ENCODE measurements around the gene CTIF. TPM values are rescaled to one million over a fixed set of nuclear protein-coding genes. Genes with fewer than 3 reads are reported as not detected.

The CTIF gene
- total and polyA plus RNA-seq, 4 donors = 12.2 to 45.7 (median 32.6) TPM

GRCh38 chr18:48739266-48740067 lies 200.6 kb downstream of the CTIF start:
- Histone ChIP-seq H3K36me3 (ENCODE audit: control insufficient read depth in 4 of 4, insufficient read depth in 4 of 4, low read length in 4 of 4) (no peaks in the 10 kb centered on the region), H3K27ac (ENCODE audit: low read depth in 1 of 2, low read length in 1 of 2) (no peak overlapping the region), H3K9ac (ENCODE audit: insufficient read depth in 1 of 2, low read length in 2 of 2) (no peak overlapping the region), H3K4me1 (ENCODE audit: control insufficient read depth in 5 of 5, insufficient read depth in 5 of 5, low read length in 5 of 5) (peaks cover 0 to 23% (median 16%) of the 10 kb centered on the region in 5 donors), H3K27me3 (ENCODE audit: control insufficient read depth in 3 of 3, insufficient read depth in 3 of 3, low read length in 2 of 3) (no peaks in the 10 kb centered on the region), H3K9me3 (ENCODE audit: control insufficient read depth in 4 of 4, insufficient read depth in 3 of 4, low read length in 3 of 4) (no peaks in the 10 kb centered on the region), H3K4me3 (no peak overlapping the region)
- 90 to 98% methylated on average over 16 to 17 of the region's 17 CpGs for WGBS, 2 donors
- DNase-seq (no peak), ATAC-seq (ENCODE audit: insufficient read depth, low FRiP score) (no peak)
- no peak for TF ChIP-seq CTCF (IDR thresholded peaks at IDR 0.05; ENCODE audit: control extremely low read depth, extremely low read depth)

GRCh38 chr18:48740068-48740440 lies 201.2 kb downstream of the CTIF start:
- Histone ChIP-seq H3K27ac (ENCODE audit: low read depth in 1 of 2, low read length in 1 of 2) (no peak overlapping the region), H3K9ac (ENCODE audit: insufficient read depth in 1 of 2, low read length in 2 of 2) (no peak overlapping the region), H3K27me3 (ENCODE audit: control insufficient read depth in 3 of 3, insufficient read depth in 3 of 3, low read length in 2 of 3) (no peaks in the 10 kb centered on the region), H3K4me1 (ENCODE audit: control insufficient read depth in 5 of 5, insufficient read depth in 5 of 5, low read length in 5 of 5) (peaks cover 0 to 23% (median 16%) of the 10 kb centered on the region in 5 donors), H3K4me3 (no peak overlapping the region), H3K9me3 (ENCODE audit: control insufficient read depth in 4 of 4, insufficient read depth in 3 of 4, low read length in 3 of 4) (no peaks in the 10 kb centered on the region), H3K36me3 (ENCODE audit: control insufficient read depth in 4 of 4, insufficient read depth in 4 of 4, low read length in 4 of 4) (no peaks in the 10 kb centered on the region)
- WGBS, 2 donors = 84 to 90% methylated on average over 3 to 4 of the region's 4 CpGs
- no peak for ATAC-seq (ENCODE audit: insufficient read depth, low FRiP score)
- no peak for TF ChIP-seq CTCF (IDR thresholded peaks at IDR 0.05; ENCODE audit: control extremely low read depth, extremely low read depth)
- no peak for DNase-seq

GRCh38 chr18:48740851-48741485 lies 202.1 kb downstream of the CTIF start:
- DNase-seq = no peak
- Histone ChIP-seq H3K4me3 (no peak overlapping the region), H3K4me1 (ENCODE audit: control insufficient read depth in 5 of 5, insufficient read depth in 5 of 5, low read length in 5 of 5) (peaks cover 0 to 23% (median 12%) of the 10 kb centered on the region in 5 donors), H3K9ac (ENCODE audit: insufficient read depth in 1 of 2, low read length in 2 of 2) (no peak overlapping the region), H3K9me3 (ENCODE audit: control insufficient read depth in 4 of 4, insufficient read depth in 3 of 4, low read length in 3 of 4) (no peaks in the 10 kb centered on the region), H3K27ac (ENCODE audit: low read depth in 1 of 2, low read length in 1 of 2) (no peak overlapping the region), H3K27me3 (ENCODE audit: control insufficient read depth in 3 of 3, insufficient read depth in 3 of 3, low read length in 2 of 3) (no peaks in the 10 kb centered on the region), H3K36me3 (ENCODE audit: control insufficient read depth in 4 of 4, insufficient read depth in 4 of 4, low read length in 4 of 4) (no peaks in the 10 kb centered on the region)
- WGBS, 2 donors = 91 to 94% methylated on average over 5 to 6 of the region's 6 CpGs
- ATAC-seq (ENCODE audit: insufficient read depth, low FRiP score) = no peak
- no peak for TF ChIP-seq CTCF (IDR thresholded peaks at IDR 0.05; ENCODE audit: control extremely low read depth, extremely low read depth)
